NCI-H748 treated with DMSO at 0.1 percent for 48 hours (cell line): ENCODE data around the gene STARD6.
"Not testable (repeated sequence)": the region's sequence is repeated elsewhere in the genome, so short reads cannot be mapped to it uniquely, and the experiment has no call there.

Experiments
- DNase-seq: peaks from one replicate; lab custom pipeline; 2025; lab: John Stamatoyannopoulos, UW

The STARD6 gene

DNA sequence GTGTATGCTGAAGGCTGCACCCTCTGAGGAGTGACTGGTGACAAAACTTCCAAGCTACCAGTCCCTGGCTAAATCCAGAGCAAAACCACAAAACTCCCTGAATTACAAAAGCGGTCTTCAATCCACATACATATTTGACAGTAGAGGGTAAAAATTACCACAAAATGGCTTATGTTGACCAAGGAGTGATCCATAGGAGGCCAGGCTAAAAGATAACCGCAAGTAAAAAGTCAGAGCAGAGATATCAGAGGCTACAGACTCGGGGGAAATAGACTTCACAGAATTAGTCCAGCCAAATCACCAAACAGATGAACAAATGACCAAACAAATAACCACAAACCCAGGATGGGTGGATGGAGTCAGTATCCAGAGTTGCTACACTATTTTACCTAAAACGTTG lies 19.4 kb downstream of the STARD6 start:
- no peak for DNase-seq

DNA sequence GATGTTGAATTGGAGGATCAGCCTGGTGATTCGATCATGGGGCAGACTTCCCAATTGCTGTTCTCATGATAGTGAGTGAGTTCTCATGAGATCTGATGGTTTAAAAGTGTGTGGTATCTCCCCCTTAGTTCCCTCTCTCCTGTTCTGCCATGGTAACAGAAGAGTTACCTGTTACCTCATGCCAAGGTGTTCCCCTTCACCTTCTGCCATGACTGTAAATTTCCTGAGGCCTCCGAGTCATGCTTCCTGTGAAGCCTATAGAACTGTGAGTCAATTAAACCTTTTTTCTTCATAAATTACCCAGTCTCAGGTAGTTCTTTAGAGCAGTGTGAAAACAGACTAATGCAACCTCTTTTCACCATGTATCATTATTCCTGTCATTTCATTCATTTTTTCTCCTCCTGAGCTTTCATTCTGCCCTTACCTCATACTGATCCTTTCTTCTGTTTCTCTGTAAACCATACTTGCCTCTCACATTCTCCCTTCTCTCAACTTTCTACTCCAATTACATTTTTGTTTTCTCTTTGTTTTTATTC lies 22.0 kb downstream of the STARD6 start:
- DNase-seq, result no peak

- DNase-seq, result no peak
Measured at GRCh38 chr18:54330768-54331548, 26.7 kb downstream of the STARD6 start.

DNA sequence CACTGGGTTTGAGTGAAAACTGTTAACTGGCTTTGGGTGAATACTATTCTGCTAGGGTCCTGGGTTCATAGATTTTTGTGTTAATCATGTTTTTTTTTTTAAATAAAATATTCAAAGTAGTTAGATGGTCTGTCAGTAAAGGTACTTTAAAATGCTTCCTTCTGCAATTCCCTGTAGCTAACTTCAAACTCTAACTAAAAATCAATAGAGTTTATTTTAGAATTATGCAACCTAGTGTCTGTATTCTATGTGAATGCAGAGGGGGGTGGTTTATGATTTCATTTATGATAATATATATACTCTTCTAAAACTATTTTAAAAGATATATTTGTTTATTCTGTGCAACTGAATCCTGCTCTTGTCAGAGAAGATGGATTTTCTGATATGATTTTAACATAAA lies 27.9 kb downstream of the STARD6 start:
- no peak for DNase-seq

DNA sequence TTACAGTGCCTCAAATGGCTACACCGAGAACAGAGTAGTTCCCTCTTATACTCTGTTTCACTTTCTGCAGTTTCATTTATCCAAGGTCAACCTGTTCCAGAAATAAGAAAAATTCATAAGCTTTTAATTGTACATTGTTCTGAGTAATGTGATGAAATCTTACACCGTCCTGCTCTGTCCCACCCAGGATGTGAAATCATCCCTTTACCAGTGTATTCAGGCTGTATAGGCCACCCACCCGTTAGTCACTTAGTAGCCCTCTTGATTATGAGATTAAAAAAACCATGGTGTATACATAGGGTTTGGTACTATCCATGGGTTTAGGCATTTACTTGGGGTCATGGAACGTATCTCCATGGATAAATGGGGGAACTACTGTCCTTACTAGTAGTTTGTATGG lies 29.8 kb downstream of the STARD6 start:
- DNase-seq, result no peak

GRCh38 chr18:54323970-54324369 lies 33.7 kb downstream of the STARD6 start:
- DNase-seq, result no peak

DNA sequence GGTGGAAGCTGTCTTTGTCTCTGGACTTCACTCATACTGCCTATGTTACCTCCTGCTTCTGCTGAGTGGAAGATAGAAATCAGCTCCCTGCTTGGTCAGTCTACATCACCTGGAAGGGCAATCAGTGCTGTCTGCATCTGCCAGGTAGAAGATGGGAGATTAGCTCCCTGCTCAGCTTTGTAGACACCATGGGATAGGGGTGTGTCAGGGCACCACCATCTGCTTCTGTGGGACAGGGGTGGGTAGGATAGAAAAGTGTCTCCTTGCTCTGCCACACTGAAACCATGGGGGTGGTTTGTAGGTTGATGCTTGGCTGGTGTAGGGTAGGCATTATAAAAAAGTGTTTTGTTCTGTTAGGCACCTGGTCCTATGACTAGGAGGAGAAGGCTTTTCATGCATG lies 34.1 kb downstream of the STARD6 start:
- DNase-seq, result no peak

DNA sequence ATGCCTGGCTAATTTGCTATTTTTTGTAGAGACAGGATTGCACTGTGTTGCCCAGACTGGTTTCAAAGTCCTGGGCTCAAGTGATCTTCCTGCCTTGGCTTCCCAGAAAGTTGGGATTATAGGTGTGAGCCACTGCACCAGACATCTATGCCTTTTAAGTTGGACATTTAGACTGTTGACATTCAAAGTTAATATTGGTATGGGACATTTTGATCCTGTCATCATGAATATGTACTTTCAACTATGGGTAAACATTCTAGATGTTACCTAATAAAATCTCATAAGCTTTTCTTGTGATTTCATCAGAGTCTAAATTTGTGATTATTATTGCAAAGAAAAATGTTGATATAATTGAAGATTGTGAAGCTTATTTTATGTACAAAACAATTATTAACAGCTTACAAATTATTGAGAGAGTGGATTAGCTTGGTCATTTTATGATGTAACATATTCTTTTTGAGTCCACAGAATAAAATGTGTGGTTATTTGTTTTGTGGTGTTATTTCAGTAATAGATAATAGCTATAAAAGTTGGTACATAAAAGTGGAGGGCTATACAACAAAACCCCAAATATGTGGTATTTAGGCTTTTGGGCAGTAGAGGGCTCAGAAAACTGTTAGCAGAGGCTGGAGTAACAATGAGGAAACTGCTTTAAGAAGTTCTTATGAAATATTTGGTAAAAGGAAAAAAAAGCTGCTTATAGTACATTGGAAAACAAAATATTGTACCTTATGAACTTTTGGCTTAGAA lies 41.4 kb downstream of the STARD6 start:
- no peak for DNase-seq

DNA sequence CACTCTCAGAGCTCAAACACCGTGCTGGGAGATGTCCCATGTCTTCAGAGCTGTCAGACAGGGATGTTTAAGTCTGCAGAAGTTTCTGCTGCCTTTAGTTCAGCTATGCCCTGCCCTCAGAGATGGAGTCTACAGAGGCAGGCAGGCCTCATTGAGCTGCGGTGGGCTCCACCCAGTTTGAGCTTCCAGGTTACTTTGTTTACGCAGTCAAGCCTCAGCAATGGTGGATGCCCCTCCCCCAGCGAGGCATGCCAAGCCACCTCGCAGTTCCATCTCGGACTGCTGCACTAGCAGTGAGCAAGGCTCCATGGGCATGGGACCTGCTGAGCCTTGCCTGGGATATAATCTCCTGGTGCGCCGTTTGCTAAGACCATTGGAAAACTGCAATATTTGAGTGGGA lies 48.1 kb downstream of the STARD6 start:
- DNase-seq, result not testable (repeated sequence)

- no peak for DNase-seq
Measured at GRCh38 chr18:54303408-54303807, 54.2 kb downstream of the STARD6 start.

DNA sequence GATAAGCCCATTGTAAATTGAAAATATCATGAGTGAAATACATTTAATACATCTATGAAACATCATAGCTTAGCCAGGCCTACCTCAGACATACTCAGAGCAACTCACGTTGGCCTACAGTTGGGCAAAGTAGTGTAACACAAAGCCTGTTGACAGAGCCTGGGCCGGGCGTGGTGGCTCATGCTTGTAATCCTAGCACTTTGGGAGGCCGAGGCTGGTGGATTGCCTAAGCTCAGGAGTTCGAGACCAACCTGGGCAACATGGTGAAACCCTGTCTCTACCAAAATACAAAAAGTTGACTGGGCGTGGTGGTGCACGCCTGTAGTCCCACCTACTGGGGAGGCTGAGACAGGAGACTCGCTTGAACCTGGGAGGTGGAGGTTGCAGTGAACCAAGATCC lies 58.7 kb downstream of the STARD6 start:
- DNase-seq, result not testable (repeated sequence)

- no peak for DNase-seq
Measured at GRCh38 chr18:54296062-54296461, 61.6 kb downstream of the STARD6 start.

DNA sequence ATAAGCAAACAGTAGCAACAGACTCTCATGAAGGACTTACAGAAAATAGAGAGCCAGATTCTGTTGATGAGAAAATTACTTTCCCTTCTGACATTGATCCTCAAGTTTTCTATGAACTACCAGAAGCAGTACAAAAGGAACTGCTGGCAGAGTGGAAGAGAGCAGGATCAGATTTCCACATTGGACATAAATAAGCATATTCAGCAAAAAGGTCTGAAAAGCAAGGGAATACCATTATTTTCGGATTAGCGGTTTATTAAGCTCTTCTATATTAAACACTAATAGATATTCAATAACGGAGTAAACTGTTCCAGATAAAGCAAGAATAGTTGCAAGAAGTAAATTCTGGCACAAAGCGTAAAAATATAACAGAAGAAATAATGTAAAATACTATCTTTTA lies 63.4 kb downstream of the STARD6 start:
- no peak for DNase-seq

DNA sequence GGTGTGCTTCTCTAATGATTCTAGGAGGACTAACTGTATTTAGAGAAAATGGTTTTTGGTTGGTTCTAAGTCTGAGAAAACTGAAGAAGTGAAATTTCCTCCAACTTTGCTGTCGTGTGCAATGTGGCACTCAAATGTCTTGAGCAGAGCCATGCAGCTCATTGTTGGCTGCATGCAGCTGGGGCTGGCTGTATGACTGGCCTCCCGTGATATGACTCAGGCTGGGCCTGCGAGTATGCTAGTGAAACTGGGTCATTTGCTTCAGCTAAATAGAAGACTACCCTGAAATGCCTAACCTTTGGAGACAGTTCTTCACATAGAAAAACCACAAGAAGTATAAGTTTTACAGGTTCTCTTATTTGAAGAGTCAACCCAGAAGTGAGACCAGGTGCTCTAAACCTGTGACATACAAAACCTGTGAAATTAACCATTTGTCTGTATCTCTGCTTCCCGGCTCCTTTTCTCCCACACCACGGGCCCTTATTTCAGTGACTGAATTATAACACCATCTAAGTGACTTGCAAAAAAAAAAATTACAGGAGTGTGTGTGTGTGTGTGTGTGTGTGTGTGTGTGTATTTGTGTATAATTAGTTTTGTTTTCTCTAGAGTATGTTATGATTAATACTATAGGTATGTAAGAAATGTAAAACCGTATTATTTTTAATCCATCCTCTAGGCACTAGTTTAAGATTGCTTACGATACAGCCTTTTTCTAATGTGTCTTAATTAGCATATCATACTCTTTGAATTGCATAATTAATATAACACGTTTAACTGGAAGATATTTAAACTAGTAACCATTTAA lies 72.5 kb downstream of the STARD6 start:
- no peak for DNase-seq

DNA sequence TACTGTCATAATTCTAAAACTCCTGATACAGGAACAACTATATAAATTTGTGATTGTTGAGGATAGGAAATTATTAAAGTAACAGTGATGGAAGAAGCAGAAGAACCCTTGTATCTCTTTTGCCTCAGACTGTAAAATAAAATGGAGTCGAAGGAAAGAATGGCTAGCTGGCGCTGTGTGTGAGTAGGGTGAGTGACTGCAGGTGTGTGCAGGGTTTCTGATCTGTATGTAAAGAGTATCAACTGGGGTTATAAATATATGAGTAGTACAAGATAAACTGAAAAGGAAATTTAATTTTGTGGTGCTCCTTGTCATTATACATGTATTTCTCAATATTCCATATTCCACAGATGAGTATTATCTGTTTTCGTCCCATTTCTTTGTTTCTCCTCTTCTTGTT lies 73.1 kb downstream of the STARD6 start:
- DNase-seq, result no peak

- no peak for DNase-seq
Measured at GRCh38 chr18:54280220-54280569, 77.5 kb downstream of the STARD6 start.

DNA sequence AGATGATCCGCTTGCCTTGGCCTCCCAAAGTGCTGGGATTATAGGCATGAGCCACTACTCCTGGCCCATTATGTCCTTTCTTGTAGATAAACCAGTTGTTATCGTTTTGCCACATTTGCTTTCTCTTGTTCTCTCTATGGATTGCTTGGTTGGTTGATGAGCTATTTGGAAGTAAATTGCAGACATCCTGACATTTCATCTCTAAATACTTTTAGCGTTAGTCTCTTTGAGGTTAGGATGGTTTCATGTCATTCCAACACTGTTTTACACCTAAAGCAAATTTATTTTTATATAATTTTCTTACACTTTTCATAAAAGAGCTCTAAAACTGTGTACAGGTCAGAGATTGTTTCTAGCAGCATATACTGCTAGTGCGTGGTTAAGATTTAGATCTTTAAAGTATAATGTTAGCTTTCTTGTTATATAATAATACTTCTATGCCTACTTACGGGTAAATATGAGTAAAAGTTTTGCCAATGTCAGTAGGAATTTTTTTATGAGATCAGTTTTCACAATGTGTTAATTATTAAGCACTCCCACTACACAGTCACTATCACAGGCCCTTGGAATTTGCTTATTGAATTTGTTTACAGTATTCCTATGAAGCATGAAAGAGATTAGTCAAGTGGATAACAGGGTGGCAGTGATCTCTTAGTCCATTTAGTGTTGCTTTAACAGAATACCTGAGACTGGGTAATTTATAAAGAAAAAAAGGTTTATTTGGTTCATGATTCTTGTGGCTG lies 78.0 kb downstream of the STARD6 start:
- DNase-seq, result no peak

DNA sequence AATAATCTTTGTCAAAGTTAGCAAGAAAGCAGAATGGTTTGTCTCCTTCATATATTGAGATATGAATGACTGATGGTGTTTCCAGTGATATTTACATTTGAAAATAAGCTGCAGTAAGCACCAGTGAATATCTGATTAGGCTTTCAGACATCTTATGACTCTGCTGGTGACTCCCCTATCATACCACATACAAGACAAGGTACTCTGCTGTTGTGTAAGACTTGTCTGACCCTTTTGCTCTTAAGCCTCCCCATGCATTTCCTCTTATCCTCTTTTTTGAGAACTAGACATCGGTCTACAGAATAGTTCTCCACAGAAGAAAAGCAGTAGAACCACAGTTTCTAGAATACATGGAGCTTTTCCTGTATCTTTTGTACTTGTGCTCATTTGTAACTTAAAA lies 79.0 kb downstream of the STARD6 start:
- DNase-seq, result no peak

DNA sequence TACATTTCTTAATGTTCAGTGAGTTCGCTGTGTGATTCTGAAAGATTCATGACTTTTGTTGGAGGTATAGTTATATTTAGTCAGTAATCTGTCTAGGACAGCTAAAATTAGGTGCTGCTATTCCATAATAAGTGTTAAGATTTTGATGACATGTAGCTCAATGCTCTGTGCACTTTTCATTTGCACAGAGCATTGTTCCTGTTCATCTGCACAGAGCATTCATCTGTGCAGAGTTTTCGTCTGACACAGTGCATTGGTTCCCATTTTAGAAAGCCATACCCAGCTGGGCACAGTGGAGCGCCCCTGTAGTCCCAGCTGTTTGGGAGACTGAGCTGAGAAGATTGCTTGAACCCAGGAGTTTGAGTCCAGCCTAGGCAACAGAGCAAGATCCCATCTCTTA lies 79.8 kb downstream of the STARD6 start:
- no peak for DNase-seq
